Kidney (tissue), 14 donors: Measurements from ENCODE around the gene STEAP1. TPM values are rescaled to one million over a fixed set of nuclear protein-coding genes. Genes with fewer than 3 reads are reported as not detected.

Experiments used
- DNase-seq, 5 donors: peaks; one replicate each; pipeline ENCODE4 v3.0.0-alpha.2; 2013 to 2020
- FAIRE-seq: peaks from 2 replicates; lab custom pipeline; 2012; peaks lifted over from hg19 to GRCh38; lab: Jason Lieb, UNC
- H3K27ac ChIP-seq, 2 donors: one replicate each; pipeline ENCODE4 v1.7.0; 2013; ENCODE audit warnings: low read depth in 2 of 2, low read length in 2 of 2, inconsistent platforms in 1 of 2
- H3K27me3 ChIP-seq: one replicate; pipeline ENCODE4 v1.7.1; 2013; ENCODE audit warnings: low read length, inconsistent platforms; ENCODE audit not compliant: control insufficient read depth, insufficient read depth
- H3K36me3 ChIP-seq, 3 donors: one replicate each; pipeline versions ENCODE4 v1.7.0 to v1.7.1; 2013; ENCODE audit warnings: low read length in 3 of 3, control low read depth in 1 of 3, inconsistent platforms in 1 of 3; ENCODE audit not compliant: insufficient read depth in 3 of 3, control insufficient read depth in 2 of 3
- H3K4me1 ChIP-seq, 3 donors: one replicate each; pipeline versions ENCODE4 v1.7.0 to v1.7.1; 2013; ENCODE audit warnings: low read length in 3 of 3, inconsistent platforms in 1 of 3, low read depth in 1 of 3; ENCODE audit not compliant: control insufficient read depth in 2 of 3, insufficient read depth in 2 of 3
- H3K4me3 ChIP-seq, 3 donors: one replicate each; pipeline versions ENCODE4 v1.7.0 to v1.8.1; 2013; ENCODE audit warnings: low read length in 3 of 3, control low read depth in 1 of 3, inconsistent platforms in 1 of 3
- H3K9ac ChIP-seq, 3 donors: one replicate each; pipeline versions ENCODE4 v1.7.0 to v1.7.1; 2013; ENCODE audit warnings: low read length in 3 of 3, control low read depth in 1 of 3, inconsistent platforms in 1 of 3
- H3K9me3 ChIP-seq, 3 donors: one replicate each; pipeline versions ENCODE4 v1.7.0 to v1.7.1; 2013; ENCODE audit warnings: low read length in 3 of 3, control low read depth in 1 of 3, inconsistent platforms in 1 of 3; ENCODE audit not compliant: control insufficient read depth in 2 of 3, insufficient read depth in 1 of 3
- intact Hi-C: fragments of 100-400 bp; cut with DNase I; formaldehyde crosslinking; loops from one replicate; pipeline ENCODE4 v1.11.1; 2022
- polyA plus RNA-seq: library from polyadenylated mRNA; stranded (reverse); fragments of 350-450 nt; fragmentation: Illumina TruSeq; extraction: RNeasy Lipid Tissue Mini Kit (QIAGEN cat#74804); gene quantifications from one replicate; pipeline ENCODE4 v1.2.3, GENCODE V29; 2014; ENCODE audit warnings: low read depth, low replicate concordance; ENCODE audit not compliant: insufficient read depth
- total RNA-seq: library from RNA; stranded (reverse); fragmentation: NEBNext Ultra II Directional; extraction: Animal tissue kit (Norgen Biotek cat#: 25700); gene quantifications from one replicate; pipeline ENCODE4 v1.2.1, GENCODE V29; 2021
- TF ChIP-seq, protein P1 (sequence below): IDR thresholded peaks from 3 replicates; pipeline ENCODE4 v1.5.1; 2012; ENCODE audit warnings: mild to moderate bottlenecking, moderate library complexity, borderline replicate concordance; ENCODE audit not compliant: insufficient read depth; ENCODE audit errors: extremely low read depth
- donor health status: control.
- donor health status: control.
- donor health status: control.
- donor health status: control.
- donor health status: control.
- donor health status: DM: yes; HTN: yes; CAD: no.
- donor health status: Normal renal cell carcinoma (clear cell type).

Gene STEAP1
- total and polyA plus RNA-seq, 2 donors from 2014 or later: 4.4 to 6.3 TPM

DNA sequence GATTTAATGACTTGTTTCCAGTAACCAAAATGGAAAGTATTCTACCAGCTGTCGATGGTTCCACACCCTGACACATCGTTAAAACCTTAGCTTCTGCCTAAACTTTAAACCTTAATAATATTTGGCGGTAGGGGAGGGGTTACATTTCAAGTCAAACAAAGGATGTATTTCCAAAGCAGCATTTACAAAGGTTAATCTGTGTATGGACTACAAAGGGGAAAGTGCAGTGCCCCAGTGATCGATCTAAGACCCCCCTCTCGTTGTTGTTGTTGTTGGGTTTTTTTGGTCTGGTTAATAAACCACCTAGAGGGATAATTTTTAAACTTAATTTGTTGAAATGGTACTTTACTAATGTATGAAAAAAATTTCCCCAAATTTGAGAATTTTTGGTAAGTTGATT is 56.2 kb downstream of the STEAP1 start:
- Histone ChIP-seq H3K9me3 (no peaks in the 10 kb centered on the region), H3K36me3 (no peaks in the 10 kb centered on the region), H3K27ac (peak overlapping the region in 1 of 2 donors; percentile 5), H3K4me1 (peaks cover 0 to 14% (median 0%) of the 10 kb centered on the region in 3 donors), H3K4me3 (peak overlapping the region in 2 of 3 donors; percentile 78 to 84), H3K27me3 (no peaks in the 10 kb centered on the region), H3K9ac (peak overlapping the region in 1 of 3 donors; percentile 95)
- DNase-seq: no peak
- no peak for FAIRE-seq
- intact Hi-C loops: no loop called here
- TF ChIP-seq, protein P1, sequence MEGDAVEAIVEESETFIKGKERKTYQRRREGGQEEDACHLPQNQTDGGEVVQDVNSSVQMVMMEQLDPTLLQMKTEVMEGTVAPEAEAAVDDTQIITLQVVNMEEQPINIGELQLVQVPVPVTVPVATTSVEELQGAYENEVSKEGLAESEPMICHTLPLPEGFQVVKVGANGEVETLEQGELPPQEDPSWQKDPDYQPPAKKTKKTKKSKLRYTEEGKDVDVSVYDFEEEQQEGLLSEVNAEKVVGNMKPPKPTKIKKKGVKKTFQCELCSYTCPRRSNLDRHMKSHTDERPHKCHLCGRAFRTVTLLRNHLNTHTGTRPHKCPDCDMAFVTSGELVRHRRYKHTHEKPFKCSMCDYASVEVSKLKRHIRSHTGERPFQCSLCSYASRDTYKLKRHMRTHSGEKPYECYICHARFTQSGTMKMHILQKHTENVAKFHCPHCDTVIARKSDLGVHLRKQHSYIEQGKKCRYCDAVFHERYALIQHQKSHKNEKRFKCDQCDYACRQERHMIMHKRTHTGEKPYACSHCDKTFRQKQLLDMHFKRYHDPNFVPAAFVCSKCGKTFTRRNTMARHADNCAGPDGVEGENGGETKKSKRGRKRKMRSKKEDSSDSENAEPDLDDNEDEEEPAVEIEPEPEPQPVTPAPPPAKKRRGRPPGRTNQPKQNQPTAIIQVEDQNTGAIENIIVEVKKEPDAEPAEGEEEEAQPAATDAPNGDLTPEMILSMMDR: no peak

DNA sequence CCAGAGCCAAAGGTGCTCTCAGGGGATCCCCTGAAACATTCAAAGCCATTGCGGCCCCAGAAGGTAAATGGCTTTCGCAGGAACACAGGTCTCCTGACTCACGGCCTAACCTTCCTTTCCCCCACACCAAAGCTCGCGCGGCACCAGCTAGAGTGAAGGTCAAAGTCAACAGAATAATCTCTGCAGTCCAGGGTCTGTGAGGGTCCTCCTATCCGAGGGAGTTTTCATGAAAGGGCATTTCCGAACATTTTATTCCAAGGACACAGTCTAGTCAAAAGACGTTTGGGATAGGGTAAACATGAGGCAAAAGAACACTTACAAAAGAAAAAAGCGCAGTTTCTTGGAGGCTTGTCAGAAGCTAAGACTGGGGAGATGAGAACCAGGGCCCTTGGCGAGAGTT is 56.7 kb downstream of the STEAP1 start:
- intact Hi-C loops: no loop called here
- Histone ChIP-seq H3K9ac (peak overlapping the region; percentile 3 to 95 (median 90)), H3K4me3 (peak overlapping the region; percentile 61 to 84 (median 78)), H3K27ac (peak overlapping the region; percentile 86 to 88), H3K27me3 (no peaks in the 10 kb centered on the region), H3K9me3 (no peaks in the 10 kb centered on the region), H3K4me1 (peaks cover 0 to 14% (median 0%) of the 10 kb centered on the region in 3 donors), H3K36me3 (no peaks in the 10 kb centered on the region)
- no peak for FAIRE-seq
- TF ChIP-seq, protein P1: no peak
- peak in 4 of 5 donors; percentile 31 to 61 (median 46) for DNase-seq

DNA sequence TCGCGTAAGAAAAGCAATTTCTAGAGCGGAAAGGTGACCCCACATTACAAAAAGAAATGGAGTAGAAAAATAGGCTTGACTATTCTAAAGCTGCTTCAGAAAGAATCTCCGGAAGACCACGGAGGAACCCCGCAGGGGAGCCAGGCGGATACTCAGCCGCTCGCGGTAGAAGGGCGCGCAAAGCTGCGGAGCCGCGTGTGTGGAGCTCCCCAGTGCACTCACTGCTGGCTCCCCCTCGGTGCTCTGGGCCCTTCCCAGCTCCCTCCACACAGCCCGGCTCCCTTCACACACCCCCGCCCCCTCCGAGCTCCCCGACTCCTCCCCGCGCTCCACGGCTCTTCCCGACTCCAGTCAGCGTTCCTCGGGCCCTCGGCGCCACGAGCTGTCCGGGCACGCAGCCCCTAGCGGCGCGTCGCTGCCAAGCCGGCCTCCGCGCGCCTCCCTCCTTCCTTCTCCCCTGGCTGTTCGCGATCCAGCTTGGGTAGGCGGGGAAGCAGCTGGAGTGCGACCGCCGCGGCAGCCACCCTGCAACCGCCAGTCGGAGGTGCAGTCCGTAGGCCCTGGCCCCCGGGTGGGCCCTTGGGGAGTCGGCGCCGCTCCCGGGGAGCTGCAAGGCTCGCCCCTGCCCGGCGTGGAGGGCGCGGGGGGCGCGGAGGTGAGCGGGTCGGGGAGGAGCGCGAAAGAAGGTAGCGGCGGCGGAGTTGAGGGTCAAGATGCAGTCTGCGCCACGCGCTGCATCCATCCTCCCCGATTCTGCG is 57.3 kb downstream of the STEAP1 start, which contains the start of gene STEAP2:
STEAP2 (plus strand) TSS at position 350 of the 758 bp plus-strand sequence. CDS start 13,343 bp downstream, outside the sequence.
- H3K9me3 ChIP-seq: no peaks in the 10 kb centered on the region
- peaks cover 0 to 18% (median 0%) of the 10 kb centered on the region in 3 donors for H3K4me1 ChIP-seq
- no peak for FAIRE-seq

More for the DNA sequence above, 57.3 kb downstream of the STEAP1 start, which contains the start of gene STEAP2:
- intact Hi-C loops: no loop called here
- H3K27me3 ChIP-seq: no peaks in the 10 kb centered on the region
- peak; percentile 94 to 97 (median 95) for DNase-seq
- H3K4me3 ChIP-seq: peak within 1 kb of the TSS; percentile 68 to 84 (median 78)
- peak within 1 kb of the TSS; percentile 45 to 95 (median 90) for H3K9ac ChIP-seq
- TF ChIP-seq, protein P1: peak; percentile 37
- no peaks in the 10 kb centered on the region for H3K36me3 ChIP-seq
- peak within 1 kb of the TSS; percentile 86 to 88 for H3K27ac ChIP-seq
